Activated CD4-positive, alpha-beta memory T cell treated with anti-CD3 and anti-CD28 coated beads for 36 hours (primary cell): Measurements from ENCODE around the gene HTR3B. TPM values are rescaled to one million over a fixed set of nuclear protein-coding genes. Genes with fewer than 3 reads are reported as not detected.
"Not testable (repeated sequence)": the region's sequence is repeated elsewhere in the genome, so short reads cannot be mapped to it uniquely, and the experiment has no call there.

Experiments
- CTCF ChIA-PET: fragments of 350-600 bp; sonication (Branson Sonifier 250); formaldehyde crosslinking; loops from one replicate; lab custom pipeline; 2021; ENCODE audit warnings: antibody characterized with exemption, inconsistent platforms; lab: Charles Lee
- POLR2A ChIA-PET: fragments of 350-600 bp; sonication (Branson Sonifier 250); formaldehyde crosslinking; loops from one replicate; lab custom pipeline; 2021; ENCODE audit warnings: antibody characterized with exemption; lab: Charles Lee
- DNase-seq: peaks from one replicate; pipeline ENCODE4 v3.0.0-alpha.2; 2020
- H3K27ac Mint-ChIP-seq: one replicate; pipeline ENCODE4 v1.8.0; 2021; ENCODE audit warnings: mixed read lengths
- H3K27me3 Mint-ChIP-seq: one replicate; pipeline ENCODE4 v1.8.0; 2021; ENCODE audit warnings: mixed read lengths
- H3K36me3 Mint-ChIP-seq: one replicate; pipeline ENCODE4 v1.8.0; 2021; ENCODE audit warnings: mixed read lengths
- H3K4me1 Mint-ChIP-seq: one replicate; pipeline ENCODE4 v1.8.0; 2021; ENCODE audit warnings: low read depth, mixed read lengths
- H3K4me3 Mint-ChIP-seq: one replicate; pipeline ENCODE4 v1.8.0; 2021; ENCODE audit warnings: mild to moderate bottlenecking, mixed read lengths
- H3K9me3 Mint-ChIP-seq: one replicate; pipeline ENCODE4 v1.8.0; 2021; ENCODE audit warnings: mixed read lengths
- intact Hi-C: fragments of 100-400 bp; cut with micrococcal nuclease; formaldehyde crosslinking; loops from one replicate; pipeline ENCODE4 v1.15.1; 2023
- total RNA-seq, 2 experiments: library from RNA; stranded (reverse); gene quantifications; one replicate each; pipeline ENCODE4 v1.2.3, GENCODE V29; 2021

Gene HTR3B
- total RNA-seq, 2 experiments from 2014 or later = not detected

DNA sequence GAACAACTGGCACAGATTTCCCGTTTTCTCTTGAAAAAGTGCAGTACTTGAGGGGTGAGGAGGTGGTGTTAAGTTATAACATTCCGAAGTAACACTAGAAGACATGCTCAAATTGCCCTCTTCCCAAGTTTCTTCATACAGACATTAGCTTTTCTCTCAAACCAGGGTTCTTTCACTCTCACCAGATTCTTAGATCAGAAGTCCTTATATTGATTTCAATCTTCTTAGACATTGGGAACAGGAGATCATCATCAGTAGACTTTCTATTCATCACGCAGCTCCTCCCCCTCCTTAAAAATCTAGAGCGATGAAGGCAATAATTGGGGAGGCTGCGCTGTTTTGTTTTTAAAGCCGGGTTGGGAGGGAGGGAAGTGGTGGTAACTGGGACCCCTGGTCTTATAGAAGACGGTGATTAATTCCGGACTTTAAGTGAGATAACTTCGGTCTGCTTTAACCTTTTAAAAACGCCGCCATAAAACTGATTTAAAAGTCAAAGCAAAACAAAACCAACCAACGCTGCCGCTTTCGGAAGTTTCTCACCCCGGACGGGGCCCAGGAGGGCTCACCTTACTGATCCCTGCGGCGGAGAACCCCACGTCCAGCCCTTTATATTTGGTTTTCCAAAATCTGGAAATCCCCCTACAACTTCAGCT is 29.9 kb upstream of the HTR3B start:
- H3K27ac Mint-ChIP-seq = peak overlapping the region; percentile 46
- H3K36me3 Mint-ChIP-seq = peaks cover 3% of the 10 kb centered on the region
- intact Hi-C loops = loop anchor here (1.0 to 5.0 kb wide), 3 partner anchors 101 to 560 kb away; partner anchors contain the start of genes C11orf71, RBM7, TTC12 and ZW10
- no peaks in the 10 kb centered on the region for H3K27me3 Mint-ChIP-seq
- no peak for DNase-seq
- no peaks in the 10 kb centered on the region for H3K9me3 Mint-ChIP-seq
- H3K4me1 Mint-ChIP-seq = peaks cover 32% of the 10 kb centered on the region
- peak overlapping the region; percentile 82 for H3K4me3 Mint-ChIP-seq
- CTCF ChIA-PET = interaction anchor here (1.0 kb wide), 1 partner anchor 68 kb away, joined by 3 read pairs; no protein-coding TSS in a partner anchor
- POLR2A ChIA-PET = no interaction called here

GRCh38 chr11:113875234-113876073 is 29.1 kb upstream of the HTR3B start, which contains the start of gene USP28:
TSS of gene USP28 (minus strand) at chr11:113875572. CDS start at chr11:113875501, 71 bp downstream.
- Mint-ChIP-seq H3K4me3 (peak within 1 kb of the TSS; percentile 94), H3K27me3 (no peaks in the 10 kb centered on the region), H3K4me1 (peaks cover 32% of the 10 kb centered on the region), H3K27ac (peak within 1 kb of the TSS; percentile 84), H3K9me3 (peaks cover 2% of the 10 kb centered on the region), H3K36me3 (peaks cover 3% of the 10 kb centered on the region)
- DNase-seq = peak; percentile 87
- intact Hi-C loops = loop anchor here (1.0 to 5.0 kb wide), 3 partner anchors 102 to 561 kb away; partner anchors contain the start of genes C11orf71, RBM7, TTC12 and ZW10
- ChIA-PET POLR2A (interaction anchor here (0.6 kb wide), 1 partner anchor 16 kb away, joined by 4 read pairs; no protein-coding TSS in a partner anchor), CTCF (no interaction called here)

- ChIA-PET CTCF (no interaction called here), POLR2A (interaction anchor here (0.6 kb wide), 1 partner anchor 15 kb away, joined by 4 read pairs; no protein-coding TSS in a partner anchor)
- peaks cover 27% of the 10 kb centered on the region for H3K4me1 Mint-ChIP-seq
- H3K36me3 Mint-ChIP-seq = peaks cover 3% of the 10 kb centered on the region
- no peak for DNase-seq
- H3K27ac Mint-ChIP-seq = peak overlapping the region; percentile 84
- no peaks in the 10 kb centered on the region for H3K27me3 Mint-ChIP-seq
- peak overlapping the region; percentile 94 for H3K4me3 Mint-ChIP-seq
- intact Hi-C loops = loop anchor here (5.0 kb wide), 1 partner anchor 526 kb away; the partner anchor contains the start of genes C11orf71 and RBM7
- H3K9me3 Mint-ChIP-seq = peaks cover 2% of the 10 kb centered on the region
Observed at GRCh38 chr11:113876074-113876797, 28.4 kb upstream of the HTR3B start.

DNA sequence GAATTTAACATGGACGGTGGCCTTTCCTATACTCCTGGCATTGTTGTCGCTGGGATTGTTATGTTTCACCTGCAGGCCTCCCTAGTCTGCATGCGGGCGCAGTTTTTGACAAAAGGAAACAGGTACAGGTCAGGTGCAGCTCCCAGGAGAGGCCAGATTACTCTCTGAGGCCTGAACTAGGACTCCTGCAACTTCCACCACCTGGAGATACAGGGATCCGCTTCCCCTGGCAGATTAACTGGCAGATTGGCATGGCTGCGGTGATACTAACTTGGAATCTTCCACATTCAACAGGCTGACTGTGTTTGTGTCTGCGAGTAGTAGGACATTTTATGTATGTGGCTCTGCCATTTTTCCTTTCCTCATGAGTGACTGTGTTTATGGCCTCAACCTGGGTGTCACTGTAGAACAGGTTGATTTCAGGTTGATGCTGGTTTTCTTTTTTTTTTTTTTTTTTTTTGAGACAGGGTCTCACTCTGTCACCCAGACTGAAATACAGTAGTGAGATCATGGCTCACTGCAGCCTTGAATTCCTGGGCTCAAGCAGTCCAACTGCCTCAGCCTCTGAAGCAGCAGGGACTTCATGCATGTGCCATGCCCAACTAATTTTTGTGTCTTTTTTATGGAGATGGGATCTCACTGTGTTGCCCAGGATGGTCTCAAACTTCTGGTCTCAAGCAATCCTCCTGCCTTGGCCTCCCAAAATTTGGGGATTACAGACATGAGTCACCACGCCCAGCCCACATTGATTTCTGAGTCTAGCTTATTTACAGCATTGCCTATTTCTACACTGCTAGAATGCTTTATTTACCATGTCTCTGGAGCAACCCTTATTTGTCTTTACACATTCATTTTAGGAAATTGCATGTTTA is 27.6 kb upstream of the HTR3B start:
- H3K27ac Mint-ChIP-seq = no peak overlapping the region
- intact Hi-C loops = loop anchor here (5.0 kb wide), 1 partner anchor 525 kb away; the partner anchor contains the start of genes C11orf71 and RBM7
- ChIA-PET CTCF (no interaction called here), POLR2A (no interaction called here)
- H3K4me1 Mint-ChIP-seq = peaks cover 27% of the 10 kb centered on the region
- H3K36me3 Mint-ChIP-seq = peaks cover 3% of the 10 kb centered on the region
- H3K9me3 Mint-ChIP-seq = peaks cover 2% of the 10 kb centered on the region
- peak; percentile 21 for DNase-seq
- H3K27me3 Mint-ChIP-seq = no peaks in the 10 kb centered on the region
- H3K4me3 Mint-ChIP-seq = no peak overlapping the region

- Mint-ChIP-seq H3K36me3 (peaks cover 3% of the 10 kb centered on the region), H3K9me3 (peaks cover 2% of the 10 kb centered on the region), H3K27me3 (no peaks in the 10 kb centered on the region), H3K4me1 (peaks cover 27% of the 10 kb centered on the region), H3K27ac (peak overlapping the region; percentile 35), H3K4me3 (no peak overlapping the region)
- DNase-seq = no peak
- intact Hi-C loops = loop anchor here (5.0 kb wide), 1 partner anchor 525 kb away; the partner anchor contains the start of genes C11orf71 and RBM7
- CTCF ChIA-PET = interaction anchor here (0.8 kb wide), 1 partner anchor 1597 kb away, joined by 3 read pairs; no protein-coding TSS in a partner anchor
- POLR2A ChIA-PET = no interaction called here
Observed at GRCh38 chr11:113877670-113878055, 26.9 kb upstream of the HTR3B start.

GRCh38 chr11:113879446-113879845 is 25.1 kb upstream of the HTR3B start:
- POLR2A ChIA-PET, H3K36me3 Mint-ChIP-seq, H3K27ac Mint-ChIP-seq, H3K4me3 Mint-ChIP-seq, H3K27me3 Mint-ChIP-seq, H3K9me3 Mint-ChIP-seq, DNase-seq: not testable (repeated sequence)
- H3K4me1 Mint-ChIP-seq = peaks cover 16% of the 10 kb centered on the region
- CTCF ChIA-PET = interaction anchor here (1.4 kb wide), 1 partner anchor 17 kb away, joined by 3 read pairs; no protein-coding TSS in a partner anchor
- intact Hi-C loops = loop anchor here (5.0 kb wide), 1 partner anchor 523 kb away; the partner anchor contains the start of genes C11orf71 and RBM7

DNA sequence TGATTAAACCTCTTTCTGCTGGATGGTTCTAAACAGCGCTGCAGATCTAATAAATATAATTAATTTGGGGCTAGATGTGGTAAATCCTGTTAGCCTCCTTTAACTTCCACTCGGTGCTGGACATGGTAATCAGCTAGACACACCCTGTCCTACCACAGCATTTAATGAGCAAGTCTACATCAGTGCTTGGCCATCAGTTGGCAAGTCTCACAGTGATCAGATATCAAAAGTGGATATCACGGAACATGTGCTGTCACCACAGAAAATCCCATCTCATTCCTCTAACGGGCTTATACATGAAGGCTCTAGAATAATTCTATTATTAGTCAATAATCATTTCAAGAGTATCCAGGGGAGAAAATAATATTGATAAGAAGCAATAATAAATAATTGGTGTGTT is 23.6 kb upstream of the HTR3B start:
- POLR2A ChIA-PET = no interaction called here
- CTCF ChIA-PET = no interaction called here
- Mint-ChIP-seq H3K36me3 (no peaks in the 10 kb centered on the region), H3K9me3 (peaks cover 2% of the 10 kb centered on the region), H3K27ac (no peak overlapping the region), H3K4me3 (no peak overlapping the region), H3K27me3 (no peaks in the 10 kb centered on the region), H3K4me1 (peaks cover 11% of the 10 kb centered on the region)
- intact Hi-C loops = no loop called here
- no peak for DNase-seq

- Mint-ChIP-seq H3K36me3 (no peaks in the 10 kb centered on the region), H3K9me3 (peaks cover 2% of the 10 kb centered on the region), H3K4me3 (no peak overlapping the region), H3K4me1 (peaks cover 5% of the 10 kb centered on the region), H3K27me3 (no peaks in the 10 kb centered on the region), H3K27ac (no peak overlapping the region)
- ChIA-PET CTCF (interaction anchor here (1.0 kb wide), 1 partner anchor 15 kb away, joined by 4 read pairs; no protein-coding TSS in a partner anchor), POLR2A (no interaction called here)
- intact Hi-C loops = no loop called here
- no peak for DNase-seq
Observed at GRCh38 chr11:113881856-113882255, 22.7 kb upstream of the HTR3B start.

- DNase-seq = no peak
- intact Hi-C loops = no loop called here
- Mint-ChIP-seq H3K36me3 (no peaks in the 10 kb centered on the region), H3K4me1 (no peaks in the 10 kb centered on the region), H3K4me3 (no peak overlapping the region), H3K27me3 (no peaks in the 10 kb centered on the region), H3K9me3 (peaks cover 2% of the 10 kb centered on the region), H3K27ac (no peak overlapping the region)
- ChIA-PET CTCF (interaction anchor here (1.2 kb wide), 1 partner anchor 12 kb away, joined by 7 read pairs; no protein-coding TSS in a partner anchor), POLR2A (no interaction called here)
Observed at GRCh38 chr11:113884361-113884836, 20.2 kb upstream of the HTR3B start.

- H3K27ac Mint-ChIP-seq = no peak overlapping the region
- ChIA-PET CTCF (no interaction called here), POLR2A (no interaction called here)
- H3K36me3 Mint-ChIP-seq = no peaks in the 10 kb centered on the region
- no peaks in the 10 kb centered on the region for H3K27me3 Mint-ChIP-seq
- H3K9me3 Mint-ChIP-seq = no peaks in the 10 kb centered on the region
- no peaks in the 10 kb centered on the region for H3K4me1 Mint-ChIP-seq
- intact Hi-C loops = no loop called here
- DNase-seq = no peak
- no peak overlapping the region for H3K4me3 Mint-ChIP-seq
Observed at GRCh38 chr11:113885897-113886296, 18.7 kb upstream of the HTR3B start.
